ENCODE results near the gene LARP4B.
"Not testable (repeated sequence)": the region's sequence is repeated elsewhere in the genome, so short reads cannot be mapped to it uniquely, and the experiment has no call there.

Gene LARP4B

GRCh38 chr10:958106-958505 lies 26.6 kb upstream of the LARP4B start:
- no peak for DNase-seq (ENCODE audit: low read depth in 2 of 2)

- no peak for DNase-seq (ENCODE audit: low read depth in 2 of 2)
These were observed 24.3 kb upstream of the LARP4B start for GRCh38 chr10:955820-956217.

GRCh38 chr10:955127-955819 lies 23.8 kb upstream of the LARP4B start:
- DNase-seq (ENCODE audit: low read depth in 2 of 2): no peak

GRCh38 chr10:954396-954795 lies 22.9 kb upstream of the LARP4B start:
- no peak for DNase-seq (ENCODE audit: low read depth in 2 of 2)

- no peak for DNase-seq (ENCODE audit: low read depth in 2 of 2)
These were observed 22.3 kb upstream of the LARP4B start for GRCh38 chr10:953836-954235.

GRCh38 chr10:949446-949845 lies 17.9 kb upstream of the LARP4B start:
- no peak for DNase-seq (ENCODE audit: low read depth in 2 of 2)

GRCh38 chr10:948347-948746 lies 16.8 kb upstream of the LARP4B start:
- DNase-seq (ENCODE audit: low read depth in 2 of 2): no peak

GRCh38 chr10:947881-948280 lies 16.4 kb upstream of the LARP4B start:
- no peak for DNase-seq (ENCODE audit: low read depth in 2 of 2)

- DNase-seq (ENCODE audit: low read depth in 2 of 2): no peak
These were observed 15.5 kb upstream of the LARP4B start for GRCh38 chr10:947051-947450.

- no peak for DNase-seq (ENCODE audit: low read depth in 2 of 2)
These were observed 14.3 kb upstream of the LARP4B start for GRCh38 chr10:945778-946177.

GRCh38 chr10:944034-944831 lies 12.7 kb upstream of the LARP4B start:
- no peak for DNase-seq (ENCODE audit: low read depth in 2 of 2)

- DNase-seq (ENCODE audit: low read depth in 2 of 2): no peak
These were observed 12.0 kb upstream of the LARP4B start for GRCh38 chr10:943334-944033.

- no peak for DNase-seq (ENCODE audit: low read depth in 2 of 2)
These were observed 7.6 kb upstream of the LARP4B start for GRCh38 chr10:938941-939678.

GRCh38 chr10:934746-935406 lies 3.4 kb upstream of the LARP4B start:
- DNase-seq (ENCODE audit: low read depth in 2 of 2): no peak

- not testable (repeated sequence) for DNase-seq (ENCODE audit: low read depth in 2 of 2)
These were observed 2.7 kb upstream of the LARP4B start for GRCh38 chr10:934165-934564.

- DNase-seq (ENCODE audit: low read depth in 2 of 2): no peak
These were observed 1.1 kb upstream of the LARP4B start for GRCh38 chr10:932589-932988.

- no peak for DNase-seq (ENCODE audit: low read depth in 2 of 2)
These were observed 730 bp downstream of the LARP4B start for GRCh38 chr10:930625-931325.

- DNase-seq (ENCODE audit: low read depth in 2 of 2): no peak
These were observed 1.4 kb downstream of the LARP4B start for GRCh38 chr10:929960-930624.

- no peak for DNase-seq (ENCODE audit: low read depth in 2 of 2)
These were observed 4.4 kb downstream of the LARP4B start for GRCh38 chr10:927131-927530.

- DNase-seq (ENCODE audit: low read depth in 2 of 2): no peak
These were observed 5.3 kb downstream of the LARP4B start for GRCh38 chr10:926075-926698.

Measured in stimulated activated CD4-positive, alpha-beta T cell treated with anti-CD3 and anti-CD28 coated beads, Interleukin-4, amount 100 ng/mL, for 48 hours (primary cell).